ENCODE data around the gene WDHD1.
"Not testable (repeated sequence)": the region's sequence is repeated elsewhere in the genome, so short reads cannot be mapped to it uniquely, and the experiment has no call there.

Gene WDHD1

DNA sequence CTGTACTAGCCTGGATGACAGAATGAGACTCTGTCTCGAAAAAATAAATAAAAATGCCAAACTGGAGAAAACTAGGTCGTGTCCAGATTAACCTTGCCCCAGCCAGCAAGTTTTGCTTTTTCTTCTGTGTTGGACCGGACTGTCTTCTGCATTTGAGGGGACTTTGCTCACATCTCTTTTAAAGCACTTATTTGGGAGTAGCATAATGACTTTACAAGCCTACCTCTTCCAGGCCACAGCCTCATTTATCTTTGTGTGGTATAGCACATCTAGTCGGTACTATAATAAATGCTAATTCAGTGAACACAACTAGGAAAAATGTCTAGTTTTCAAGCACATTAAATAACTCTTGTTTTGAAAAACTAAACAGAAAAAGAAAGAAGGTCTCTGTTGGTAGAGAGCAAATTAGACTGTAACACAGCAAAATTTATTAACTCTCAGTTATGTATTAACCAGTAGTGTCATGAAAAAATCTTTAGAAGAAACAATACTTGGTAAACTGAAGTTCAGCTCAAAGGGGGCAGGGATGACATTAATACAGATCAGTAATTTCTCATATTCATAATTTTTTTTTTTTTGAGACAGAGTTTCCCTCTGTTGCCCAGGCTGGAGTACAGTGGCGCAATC lies 52.0 kb downstream of the WDHD1 start:
- TF ChIP-seq, protein P1, sequence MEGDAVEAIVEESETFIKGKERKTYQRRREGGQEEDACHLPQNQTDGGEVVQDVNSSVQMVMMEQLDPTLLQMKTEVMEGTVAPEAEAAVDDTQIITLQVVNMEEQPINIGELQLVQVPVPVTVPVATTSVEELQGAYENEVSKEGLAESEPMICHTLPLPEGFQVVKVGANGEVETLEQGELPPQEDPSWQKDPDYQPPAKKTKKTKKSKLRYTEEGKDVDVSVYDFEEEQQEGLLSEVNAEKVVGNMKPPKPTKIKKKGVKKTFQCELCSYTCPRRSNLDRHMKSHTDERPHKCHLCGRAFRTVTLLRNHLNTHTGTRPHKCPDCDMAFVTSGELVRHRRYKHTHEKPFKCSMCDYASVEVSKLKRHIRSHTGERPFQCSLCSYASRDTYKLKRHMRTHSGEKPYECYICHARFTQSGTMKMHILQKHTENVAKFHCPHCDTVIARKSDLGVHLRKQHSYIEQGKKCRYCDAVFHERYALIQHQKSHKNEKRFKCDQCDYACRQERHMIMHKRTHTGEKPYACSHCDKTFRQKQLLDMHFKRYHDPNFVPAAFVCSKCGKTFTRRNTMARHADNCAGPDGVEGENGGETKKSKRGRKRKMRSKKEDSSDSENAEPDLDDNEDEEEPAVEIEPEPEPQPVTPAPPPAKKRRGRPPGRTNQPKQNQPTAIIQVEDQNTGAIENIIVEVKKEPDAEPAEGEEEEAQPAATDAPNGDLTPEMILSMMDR (conservative IDR thresholded peaks at IDR 0.05; ENCODE audit: low read depth, low read length), result no peak
- no peak for DNase-seq (ENCODE audit: low read depth)
- no peak overlapping the region for H3K4me3 ChIP-seq (ENCODE audit: low read depth, low read length)

DNA sequence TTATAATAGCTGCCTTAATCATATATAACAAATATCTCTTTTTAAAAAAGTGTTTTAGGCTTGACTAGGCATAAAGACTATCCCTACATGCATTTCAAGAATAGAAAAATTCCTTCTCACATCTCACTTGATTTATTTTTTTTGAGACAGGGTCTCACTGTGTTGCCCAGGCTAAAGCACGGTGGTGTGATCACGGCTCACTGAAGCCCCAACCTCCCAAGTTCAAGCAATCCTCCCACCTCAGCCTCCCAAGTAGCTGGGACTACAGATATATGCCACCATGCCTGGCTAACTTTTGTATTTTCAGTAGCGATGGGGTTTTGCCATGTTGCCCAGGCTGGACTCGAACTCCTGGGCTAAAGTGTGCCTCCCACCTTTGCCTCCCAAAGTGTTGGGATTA lies 59.4 kb downstream of the WDHD1 start:
- TF ChIP-seq, protein P1 (conservative IDR thresholded peaks at IDR 0.05; ENCODE audit: low read depth, low read length), result no peak
- DNase-seq (ENCODE audit: low read depth), result no peak
- H3K4me3 ChIP-seq (ENCODE audit: low read depth, low read length), result no peak overlapping the region

DNA sequence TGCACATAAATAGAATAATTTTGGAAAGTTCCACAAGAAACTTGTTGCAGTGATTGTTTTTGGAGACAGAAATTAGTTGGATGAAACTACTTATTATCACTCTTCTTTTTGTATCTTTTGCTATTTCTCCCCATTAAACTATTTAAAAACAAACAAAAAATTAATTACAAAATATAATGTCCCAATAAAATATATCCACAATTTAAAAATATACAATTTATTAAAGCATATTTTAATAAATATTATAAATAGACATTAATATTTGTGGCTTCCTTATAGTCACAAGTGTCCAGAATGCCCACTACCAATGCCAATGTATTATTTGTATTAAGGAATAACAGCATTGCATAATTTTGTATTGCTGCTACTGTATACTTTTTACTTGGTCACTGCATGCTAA lies 71.8 kb downstream of the WDHD1 start:
- no peak for DNase-seq (ENCODE audit: low read depth)
- TF ChIP-seq, protein P1 (conservative IDR thresholded peaks at IDR 0.05; ENCODE audit: low read depth, low read length), result no peak
- H3K4me3 ChIP-seq (ENCODE audit: low read depth, low read length), result no peak overlapping the region

DNA sequence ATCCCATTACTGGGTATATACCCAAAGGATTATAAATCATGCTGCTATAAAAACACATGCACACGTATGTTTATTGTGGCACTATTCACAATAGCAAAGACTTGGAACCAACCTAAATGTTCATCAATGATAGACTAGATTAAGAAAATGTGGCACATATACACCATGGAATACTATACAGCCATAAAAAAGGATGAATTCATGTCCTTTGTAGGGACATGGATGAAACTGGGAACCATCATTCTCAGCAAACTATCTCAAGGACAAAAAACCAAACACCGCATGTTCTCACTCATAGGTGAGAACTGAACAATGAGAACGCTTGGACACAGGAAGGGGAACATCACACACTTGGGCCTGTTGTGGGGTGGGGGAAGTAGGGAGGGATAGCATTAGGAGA lies 73.3 kb downstream of the WDHD1 start:
- H3K4me3 ChIP-seq (ENCODE audit: low read depth, low read length); DNase-seq (ENCODE audit: low read depth): not testable (repeated sequence)

DNA sequence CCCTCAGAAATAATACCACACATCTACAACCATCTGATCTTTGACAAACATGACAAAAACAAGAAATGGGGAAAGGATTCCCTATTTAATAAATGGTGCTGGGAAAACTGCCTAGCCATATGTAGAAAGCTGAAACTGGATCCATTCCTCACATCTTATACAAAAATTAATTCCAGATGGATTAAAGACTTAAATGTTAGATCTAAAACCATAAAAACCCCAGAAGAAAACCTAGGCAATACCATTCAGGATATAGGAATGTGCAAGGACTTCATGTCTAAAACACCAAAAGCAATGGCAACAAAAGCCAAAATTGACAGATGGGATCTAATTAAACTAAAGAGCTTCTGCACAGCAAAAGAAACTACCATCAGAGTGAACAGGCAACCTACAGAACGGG lies 74.1 kb downstream of the WDHD1 start:
- DNase-seq (ENCODE audit: low read depth), result not testable (repeated sequence)

DNA sequence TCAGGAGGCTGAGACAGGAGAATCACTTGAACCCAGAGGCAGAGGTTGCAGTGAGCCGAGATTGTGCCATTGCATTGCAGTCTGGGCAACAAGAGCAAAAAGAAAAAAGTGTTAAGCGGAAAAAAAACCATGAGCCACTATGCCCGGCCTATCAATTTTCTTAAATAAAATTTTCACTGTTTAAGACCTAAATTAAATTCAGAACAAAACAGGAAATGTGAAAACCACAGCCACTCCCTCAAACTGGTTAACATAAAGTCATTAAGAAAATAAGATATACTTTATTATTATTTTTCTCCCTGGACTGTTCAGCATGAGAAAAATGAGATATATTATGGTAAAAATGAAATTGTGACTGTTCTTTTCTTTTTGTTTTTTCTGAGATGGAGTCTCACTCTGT lies 79.7 kb downstream of the WDHD1 start:
- TF ChIP-seq, protein P1 (conservative IDR thresholded peaks at IDR 0.05; ENCODE audit: low read depth, low read length), result no peak
- H3K4me3 ChIP-seq (ENCODE audit: low read depth, low read length), result no peak overlapping the region
- no peak for DNase-seq (ENCODE audit: low read depth)

More for the DNA sequence above, 74.1 kb downstream of the WDHD1 start:
- not testable (repeated sequence) for H3K4me3 ChIP-seq (ENCODE audit: low read depth, low read length)

DNA sequence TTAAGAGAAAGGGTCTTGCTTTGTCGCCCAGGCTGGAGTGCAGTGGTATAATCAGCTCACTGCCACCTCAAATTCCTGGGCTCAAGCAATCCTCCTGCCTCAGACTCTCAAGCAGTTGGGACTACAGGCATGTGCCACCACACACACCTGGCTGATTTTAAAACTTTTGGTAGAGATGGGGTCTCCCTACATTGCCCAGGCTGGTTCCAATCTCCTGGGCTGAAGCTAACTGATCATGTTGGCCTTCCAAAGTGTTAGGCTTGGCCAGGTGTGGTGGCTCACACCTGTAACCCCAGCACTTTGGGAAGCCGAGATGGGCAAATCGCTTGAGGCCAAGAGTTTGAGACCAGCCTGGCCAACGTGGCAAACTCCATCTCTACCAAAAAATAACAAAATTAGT lies 80.4 kb downstream of the WDHD1 start:
- no peak for DNase-seq (ENCODE audit: low read depth)
- no peak overlapping the region for H3K4me3 ChIP-seq (ENCODE audit: low read depth, low read length)
- TF ChIP-seq, protein P1 (conservative IDR thresholded peaks at IDR 0.05; ENCODE audit: low read depth, low read length), result no peak

DNA sequence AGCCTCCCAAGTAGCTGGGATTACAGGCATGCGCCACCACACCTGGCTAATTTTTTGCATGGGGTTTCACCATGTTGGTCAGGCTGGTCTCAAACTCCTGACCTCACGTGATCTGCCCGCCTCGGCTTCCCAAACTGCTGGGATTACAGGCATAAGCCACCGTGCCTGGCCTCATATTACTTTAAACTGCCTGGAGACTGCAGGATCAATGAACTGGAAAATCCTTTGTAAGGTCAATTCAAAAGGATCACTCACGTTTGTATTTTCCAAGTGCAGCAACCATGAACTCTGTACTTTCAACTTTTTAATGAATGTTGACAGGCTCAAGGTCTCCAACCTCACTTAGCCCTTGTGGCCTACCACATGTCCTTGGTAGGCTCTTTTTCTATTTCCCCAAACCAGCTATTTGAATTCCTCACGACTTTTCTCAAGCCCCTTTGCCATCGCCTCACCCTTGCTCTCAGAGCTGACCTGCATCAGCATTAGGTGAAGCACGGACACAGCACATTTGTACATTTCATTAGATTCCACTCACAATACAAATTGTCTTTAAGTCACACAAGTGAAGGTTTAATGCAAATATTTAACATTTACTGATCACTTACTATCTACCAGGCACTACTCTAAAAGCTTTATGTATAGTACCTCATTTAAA lies 82.0 kb downstream of the WDHD1 start:
- H3K4me3 ChIP-seq (ENCODE audit: low read depth, low read length), result no peak overlapping the region
- TF ChIP-seq, protein P1 (conservative IDR thresholded peaks at IDR 0.05; ENCODE audit: low read depth, low read length), result no peak
- DNase-seq (ENCODE audit: low read depth), result no peak

All from choroid plexus epithelial cell (primary cell).